DMS153 treated with DMSO at 0.1 percent for 48 hours (cell line): ENCODE measurements around the gene TMEM207.

ENCODE experiments used
- DNase-seq: peaks from one replicate; lab custom pipeline; 2025; ENCODE audit not compliant: unreplicated experiment; lab: John Stamatoyannopoulos, UW

Gene TMEM207

DNA sequence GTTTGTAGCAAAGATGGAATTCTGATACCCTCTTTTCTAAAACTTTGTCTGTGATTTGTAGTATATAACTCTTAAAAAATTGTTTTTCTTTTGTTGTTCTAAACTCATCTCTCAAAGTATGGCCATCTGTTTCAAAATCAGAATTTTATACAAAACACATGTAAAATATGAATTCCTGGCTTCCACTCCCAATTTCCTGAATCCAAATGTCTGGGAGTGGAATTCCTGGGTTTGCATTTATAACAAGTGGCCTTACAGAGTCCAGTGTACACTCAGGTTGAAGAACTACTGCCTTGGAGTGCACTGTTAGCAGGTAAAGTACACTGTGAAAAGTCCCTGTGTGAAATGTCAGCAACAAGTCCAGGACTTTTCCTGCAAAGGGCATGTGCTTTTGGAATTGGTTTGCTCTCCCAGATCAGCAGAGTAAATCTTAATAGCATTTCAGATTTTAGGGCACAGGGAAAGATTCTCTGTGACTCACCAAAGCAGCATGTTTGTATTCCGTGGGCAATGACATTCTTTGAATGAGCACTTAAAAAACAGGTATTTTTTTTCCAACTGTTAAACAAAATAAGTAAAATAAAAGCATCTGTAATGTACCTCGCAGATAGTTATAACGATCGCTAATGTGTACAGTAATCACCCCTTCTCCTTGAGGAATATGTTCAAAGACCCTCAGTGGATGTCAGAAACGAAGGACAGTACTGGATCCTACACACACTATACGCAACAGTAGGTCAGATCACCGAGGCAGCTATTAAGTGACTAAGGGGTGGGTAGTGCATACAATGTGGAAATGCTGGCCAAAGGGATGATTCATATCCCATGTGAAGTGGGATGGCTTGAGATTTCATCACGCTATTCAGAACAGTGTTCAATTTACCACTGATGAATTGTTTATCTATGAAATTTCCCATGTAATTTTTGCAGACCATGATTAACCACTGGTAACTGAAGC, 63.7 kb downstream of the TMEM207 start:
- DNase-seq: no peak

DNA sequence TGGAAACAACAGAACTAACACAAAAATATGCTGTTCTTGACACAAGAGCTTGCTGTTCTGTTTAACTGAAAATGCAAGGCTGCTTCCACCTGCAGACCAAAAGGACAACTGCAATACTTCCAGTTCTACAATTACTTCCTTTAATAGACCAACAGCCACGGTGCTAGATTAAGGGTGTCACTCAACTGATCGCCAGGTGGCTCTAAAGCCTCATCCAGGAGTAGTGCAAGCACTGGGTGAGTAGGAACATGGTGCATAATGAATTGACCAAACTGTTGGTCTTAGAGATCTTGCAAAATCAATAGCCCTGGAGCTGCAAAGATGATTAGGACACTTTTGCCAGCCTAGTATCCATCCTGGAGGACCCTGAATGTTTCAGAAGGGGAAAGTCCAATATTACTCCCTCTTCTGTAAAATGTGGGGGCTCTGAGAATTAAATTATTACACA, 65.4 kb downstream of the TMEM207 start:
- DNase-seq: peak; percentile 76

DNA sequence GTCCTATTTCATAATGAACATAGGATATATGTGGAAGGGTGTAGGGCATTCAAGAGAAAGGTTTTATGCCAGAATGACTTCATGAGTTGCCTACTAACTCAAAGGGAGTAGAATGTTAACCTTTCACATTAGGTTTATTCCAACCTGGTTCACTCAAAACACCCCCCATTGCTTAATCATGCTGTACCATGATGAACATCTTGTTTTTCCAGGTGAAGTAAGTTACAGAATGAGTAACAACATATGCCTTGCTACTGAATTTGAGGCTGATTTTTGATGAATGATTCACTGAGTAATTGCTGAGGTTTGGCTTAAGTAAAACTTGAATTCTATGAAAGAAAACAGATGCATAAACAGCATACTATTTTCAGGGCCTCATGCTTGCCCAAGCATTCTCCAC, 67.6 kb downstream of the TMEM207 start:
- no peak for DNase-seq

DNA sequence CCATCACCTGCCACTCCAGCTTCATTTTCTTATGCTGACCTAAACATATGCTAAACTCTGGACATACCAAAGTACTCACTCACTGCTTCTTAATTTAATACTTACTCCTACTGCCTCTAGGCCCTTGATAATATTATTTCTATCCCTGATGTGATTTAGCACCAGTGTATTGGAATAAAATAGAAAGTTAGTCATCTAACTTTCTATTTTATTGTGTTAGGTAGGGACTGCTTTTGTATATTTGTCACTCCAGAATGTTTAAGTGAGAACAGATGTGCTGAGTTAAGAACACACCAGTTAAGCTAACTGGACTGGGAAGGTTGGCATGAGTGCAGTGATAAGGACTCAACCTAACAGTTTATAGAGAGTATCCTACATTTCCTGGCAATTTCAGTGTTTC, 68.3 kb downstream of the TMEM207 start:
- no peak for DNase-seq

DNA sequence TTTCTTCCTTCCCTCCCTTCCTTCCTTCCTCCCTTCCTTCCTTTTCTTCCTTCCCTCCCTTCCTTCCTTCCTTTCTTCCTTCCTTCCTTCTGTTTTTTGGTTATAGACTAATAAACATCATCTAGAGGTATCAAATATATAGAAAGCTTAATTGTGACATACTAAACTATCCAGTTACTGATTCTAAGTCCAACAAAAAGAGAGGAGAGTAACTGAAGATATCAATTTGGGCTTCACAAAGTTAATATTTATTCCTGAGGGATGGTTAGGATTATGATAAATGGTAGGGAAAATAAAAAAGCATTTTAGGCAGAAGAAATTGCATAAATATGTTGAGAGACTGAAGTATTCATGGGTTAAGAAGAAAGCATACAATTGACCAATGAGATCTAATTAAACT, 69.5 kb downstream of the TMEM207 start:
- DNase-seq: no peak
